Measurements from ENCODE around the gene COL5A1. TPM values are rescaled to one million over a fixed set of nuclear protein-coding genes. Genes with fewer than 3 reads are reported as not detected.

Gene COL5A1
- 93.8 and 124 TPM in 2 replicates for total RNA-seq

DNA sequence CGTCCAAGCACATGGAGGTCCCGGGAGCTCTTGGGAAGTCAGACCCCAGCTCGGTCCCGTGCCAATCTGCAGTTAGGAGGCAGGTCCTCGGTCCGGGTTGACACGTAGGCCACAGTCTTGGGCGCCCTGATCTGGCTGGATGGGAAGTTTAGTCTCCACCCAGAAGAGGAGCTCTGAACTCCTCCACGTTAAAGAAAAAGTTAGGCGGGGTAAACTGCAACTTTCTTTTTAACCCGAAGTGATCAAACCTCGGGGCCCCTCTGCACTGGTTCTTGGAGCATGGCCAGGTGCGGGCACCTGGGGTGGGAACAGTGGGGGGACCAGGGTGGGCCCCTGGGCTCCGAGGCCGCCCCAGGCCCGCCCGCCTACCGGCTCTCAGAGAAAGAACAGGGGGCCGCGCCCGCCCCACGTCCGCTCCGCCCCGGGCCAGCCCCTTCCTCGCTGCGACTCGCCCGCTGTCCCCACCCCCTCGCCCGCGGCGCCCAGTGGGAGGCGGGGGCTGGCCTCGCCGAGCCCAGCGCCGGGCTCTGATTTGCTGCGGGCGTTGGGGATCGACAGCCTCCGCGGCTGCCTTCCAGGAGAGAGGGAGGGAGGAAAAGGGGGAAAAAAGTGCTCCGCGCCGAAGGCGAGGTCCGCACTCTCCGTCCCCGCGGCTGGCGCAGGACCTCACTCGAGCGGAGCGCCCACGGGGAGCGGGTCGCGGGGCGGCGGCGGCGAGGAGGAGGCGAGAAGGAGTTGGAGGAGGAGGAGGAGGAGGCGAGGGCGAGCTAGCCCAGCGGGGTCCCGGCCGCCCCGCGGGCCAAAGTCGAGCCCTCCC is at the start of gene COL5A1:
Gene COL5A1 (plus strand): TSS at position 631 of the 817 bp plus-strand sequence. CDS start 385 bp downstream, outside the sequence.

DNA sequence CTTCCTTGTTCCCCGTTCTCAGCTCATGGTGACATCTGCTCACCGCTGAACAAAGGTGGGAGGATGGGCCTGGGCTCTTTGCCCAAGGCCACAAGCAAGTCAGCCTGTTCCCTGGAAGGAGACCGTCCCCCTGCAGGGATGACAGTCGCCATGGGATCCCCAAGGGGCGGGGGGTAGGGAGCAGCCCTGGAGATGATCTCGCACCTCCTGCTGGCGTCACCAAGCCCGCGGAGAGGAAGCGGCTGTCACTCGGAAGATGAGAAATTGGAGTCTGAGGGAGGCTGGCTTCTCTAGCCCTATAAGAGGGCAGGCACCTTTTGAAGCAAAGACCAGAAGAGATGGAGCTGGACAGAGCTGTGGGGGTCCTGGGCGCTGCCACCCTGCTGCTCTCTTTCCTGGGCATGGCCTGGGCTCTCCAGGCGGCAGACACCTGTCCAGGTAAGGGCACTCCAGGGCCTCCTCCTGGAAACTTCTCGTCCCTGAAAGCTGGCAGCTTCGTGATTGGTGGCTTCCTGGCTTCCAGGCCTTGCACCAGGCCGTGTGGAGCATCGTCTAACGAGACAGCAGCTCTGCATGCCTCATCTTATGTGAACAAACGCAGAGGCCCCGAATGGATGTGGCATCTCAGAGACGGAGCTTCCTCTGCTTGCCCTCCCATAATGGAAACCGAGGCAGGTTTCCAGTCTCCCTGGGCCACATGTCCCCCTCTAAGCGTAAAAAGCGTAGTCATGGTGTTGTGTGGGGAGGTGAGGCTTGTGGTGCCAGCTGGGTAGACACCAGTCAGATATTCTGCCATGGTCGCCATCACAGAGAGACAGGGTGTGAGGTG is 239.1 kb downstream of the COL5A1 start, which contains the start of gene FCN2:
Gene FCN2 (plus strand): TSS at position 327 of the 829 bp plus-strand sequence. CDS start 12 bp downstream, at position 339.

Other genes with a start within 250 kb of the COL5A1 start
- not detected in 2 replicates for gene FCN2, start 239.0 kb downstream of the COL5A1 start, total RNA-seq

All from bronchial smooth muscle cell (primary cell).